Stimulated activated CD8-positive, alpha-beta memory T cell treated with anti-CD3 and anti-CD28 coated beads, Interleukin-4, amount 100 ng/mL, for 24 hours (primary cell): ENCODE measurements around the gene KLHL21.
A peak's percentile ranks its signal among the peaks of the same experiment; 100 is the strongest.

Experiments
- DNase-seq: peaks from one replicate; pipeline ENCODE4 v3.0.0-alpha.2; 2020; ENCODE audit warnings: low read depth

Gene KLHL21

DNA sequence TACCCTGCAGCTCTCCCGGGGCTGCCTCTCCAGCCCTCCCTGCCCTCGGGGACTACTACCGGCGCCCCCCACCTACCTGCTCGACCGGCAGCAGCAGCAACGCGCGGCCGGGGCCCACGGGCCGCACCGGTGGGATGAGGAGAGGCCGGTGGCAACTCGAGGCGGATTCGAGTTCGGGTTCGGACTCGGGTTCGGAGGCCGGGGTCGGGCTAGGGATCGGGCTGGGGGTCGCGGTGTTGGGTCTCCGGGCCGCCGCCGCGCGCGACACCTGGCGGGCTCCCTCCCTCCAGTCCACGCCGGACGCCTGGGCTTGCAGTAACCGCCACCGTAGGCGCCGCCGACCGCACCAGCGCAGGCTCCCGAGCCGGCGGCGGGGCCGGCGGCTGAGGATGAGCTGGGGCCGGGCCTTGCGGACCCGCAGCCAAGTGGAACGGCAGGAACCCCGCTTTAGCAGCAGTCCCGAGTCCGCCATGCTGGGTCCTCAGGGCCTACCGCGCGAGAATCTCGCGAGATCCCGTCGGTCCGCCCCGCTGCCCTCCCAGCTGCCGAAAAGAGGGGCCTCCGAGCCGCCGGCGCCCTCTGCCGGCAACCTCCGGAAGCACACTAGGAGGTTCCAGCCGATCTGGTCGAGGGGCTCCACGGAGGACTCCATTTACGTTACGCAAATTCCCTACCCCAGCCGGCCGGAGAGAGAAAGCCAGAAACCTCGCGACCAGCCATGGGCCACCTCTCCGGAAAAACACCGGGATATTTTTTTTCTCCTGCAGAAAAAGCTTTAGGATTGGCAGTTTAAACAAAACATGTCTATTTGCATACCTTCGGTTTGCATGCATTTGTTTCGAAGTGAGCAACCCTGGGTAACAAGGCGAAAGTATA lies 48.4 kb downstream of the KLHL21 start, which contains the start of gene NOL9:
TSS of gene NOL9 (minus strand) at position 483 of the 876 bp plus-strand sequence. CDS start at position 472, 11 bp downstream.
- peak; percentile 92 for DNase-seq

- DNase-seq, result no peak
Observed at GRCh38 chr1:6547301-6547700, 55.4 kb downstream of the KLHL21 start.

GRCh38 chr1:6546326-6546725 lies 56.3 kb downstream of the KLHL21 start:
- no peak for DNase-seq

DNA sequence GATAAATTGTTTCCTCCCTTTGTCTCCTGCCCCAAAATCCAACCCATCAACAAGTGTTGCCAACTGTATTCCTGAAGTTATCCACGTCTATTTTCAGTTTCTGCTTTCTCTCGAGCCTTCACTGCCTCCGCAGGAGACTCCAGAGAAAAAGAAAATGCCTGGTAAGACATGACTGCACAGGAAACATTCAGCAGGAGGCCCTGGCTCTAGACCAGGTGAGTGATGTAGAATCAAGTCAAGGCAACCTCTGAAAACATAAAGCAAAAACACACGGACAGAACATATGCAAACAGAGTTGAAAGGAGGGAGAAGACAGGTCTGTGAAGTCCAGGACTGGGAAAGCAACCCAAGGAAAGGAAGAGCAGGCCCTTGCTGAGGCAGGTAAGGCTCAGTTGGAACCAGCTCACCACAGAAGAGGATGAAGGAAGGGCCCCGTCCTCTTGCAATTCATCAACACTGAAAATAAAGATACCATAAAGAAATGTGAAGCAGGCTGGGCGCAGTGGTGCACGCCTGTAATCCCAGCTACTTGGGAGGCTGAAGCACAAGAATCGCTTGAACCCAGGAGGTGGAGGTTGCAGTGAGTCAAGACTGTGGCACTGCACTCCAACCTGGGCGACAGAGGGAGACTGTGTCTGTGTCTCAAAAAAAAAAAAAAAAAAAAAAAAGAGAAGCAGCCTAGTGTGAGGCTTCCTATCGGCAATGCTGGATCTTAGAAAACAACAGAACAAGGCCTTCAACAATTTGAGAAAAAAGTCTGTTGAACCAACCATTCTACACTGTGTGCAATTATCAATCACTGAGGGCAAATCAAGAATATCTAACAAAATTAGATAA lies 57.2 kb downstream of the KLHL21 start:
- DNase-seq, result no peak

DNA sequence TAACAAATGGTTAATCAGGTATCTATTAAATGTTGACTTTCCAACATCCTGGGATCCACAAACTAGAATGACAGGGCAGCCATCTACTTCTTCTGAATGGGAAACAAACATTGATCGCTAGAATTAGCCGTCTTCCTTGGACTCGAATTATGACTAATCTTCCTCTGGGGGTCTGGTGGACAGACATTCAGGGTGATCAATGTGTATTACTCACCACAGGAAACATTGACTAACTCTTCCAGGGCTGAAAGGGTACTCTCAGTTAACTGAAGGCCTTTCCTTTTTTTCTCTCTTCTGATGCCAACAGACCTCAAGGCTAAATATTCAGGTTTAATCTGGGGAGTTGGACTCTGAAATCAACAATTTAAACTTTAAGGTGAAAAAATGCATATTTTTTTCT lies 57.8 kb downstream of the KLHL21 start:
- DNase-seq, result no peak
